ENCODE measurements around the gene VIPAS39.

VIPAS39 gene

GRCh38 chr14:77406086-77406485 is 51.3 kb downstream of the VIPAS39 start:
- DNase-seq (ENCODE audit: low read depth): no peak

- no peak for DNase-seq (ENCODE audit: low read depth)
These were observed 53.6 kb downstream of the VIPAS39 start for GRCh38 chr14:77403768-77404167.

DNA sequence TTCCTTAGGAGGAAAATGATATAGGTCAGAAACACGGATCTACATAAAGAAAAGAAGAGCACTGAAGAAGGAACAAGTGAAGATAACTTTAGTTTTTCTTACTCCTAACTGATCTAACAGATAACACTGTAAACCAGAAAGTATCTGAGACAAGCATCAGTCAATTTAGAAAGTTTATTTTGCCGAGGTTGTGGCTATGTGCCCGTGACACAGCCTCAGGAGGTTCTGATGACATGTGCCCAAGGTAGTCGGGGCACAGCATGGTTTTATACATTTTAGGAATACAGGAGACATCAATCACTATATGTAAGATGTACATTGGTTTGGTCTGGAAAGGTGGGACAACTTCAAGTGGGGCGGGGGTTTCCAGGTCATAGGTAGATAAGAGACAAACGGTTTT is 57.2 kb downstream of the VIPAS39 start:
- DNase-seq (ENCODE audit: low read depth): no peak

- DNase-seq (ENCODE audit: low read depth): no peak
These were observed 67.2 kb downstream of the VIPAS39 start for GRCh38 chr14:77390188-77390587.

GRCh38 chr14:77378701-77379100 is 78.7 kb downstream of the VIPAS39 start:
- DNase-seq (ENCODE audit: low read depth): no peak

DNA sequence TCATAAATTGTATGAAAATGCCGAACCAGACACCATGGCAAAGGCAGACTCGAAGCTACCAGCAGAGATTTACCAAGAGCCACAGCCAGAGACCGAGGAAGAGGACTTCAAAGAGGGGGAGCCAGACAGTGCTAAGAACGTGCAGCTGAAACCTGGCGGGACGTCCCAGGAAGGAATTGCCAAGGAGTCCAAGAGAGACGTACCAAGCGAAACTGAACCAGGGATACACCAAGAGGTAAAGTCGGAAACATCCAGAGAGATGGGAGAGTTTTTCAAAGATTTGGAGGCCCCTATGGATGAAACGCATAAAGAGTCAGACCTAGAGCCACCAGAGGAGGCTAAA is 79.9 kb downstream of the VIPAS39 start:
- DNase-seq (ENCODE audit: low read depth): no peak

DNA sequence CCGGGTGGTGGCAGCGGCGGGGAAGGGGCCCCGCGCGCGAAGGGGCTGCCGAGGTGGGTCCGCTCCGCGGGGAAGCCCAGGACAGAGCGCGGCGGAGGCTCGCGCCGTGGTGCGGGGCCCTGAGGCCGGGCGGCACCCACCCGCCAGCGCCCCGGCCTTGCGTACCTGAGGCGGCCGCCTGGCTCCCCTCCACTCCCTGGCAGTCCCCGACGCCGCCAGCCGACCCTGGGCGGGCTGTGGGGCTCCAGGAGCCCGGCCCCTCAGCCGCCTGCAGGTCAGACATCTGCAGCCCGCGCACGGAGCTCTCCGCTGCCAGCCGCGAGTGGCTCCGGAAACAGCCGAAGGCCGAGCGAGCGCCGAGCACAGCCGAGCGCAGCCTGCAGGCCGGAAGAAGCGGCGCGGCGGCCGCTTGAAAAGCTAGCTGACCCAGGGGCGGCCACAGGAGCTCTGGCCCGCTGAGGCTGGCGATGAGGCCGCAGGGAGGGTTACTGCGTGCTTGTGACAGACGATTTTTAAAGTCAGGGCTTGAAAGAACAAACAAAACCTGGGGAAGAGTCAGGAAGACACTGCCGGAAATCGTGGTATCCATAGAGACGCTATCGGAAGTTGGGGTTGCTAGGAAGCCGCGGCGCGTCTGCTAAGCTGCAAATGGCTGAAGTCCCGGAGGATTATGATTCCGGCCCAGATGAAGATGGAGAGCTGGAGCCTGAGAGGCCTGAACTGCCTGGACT is 80.5 kb downstream of the VIPAS39 start, which contains the start of the genes SAMD15 and TMED8:
Gene SAMD15, plus strand, starts transcription at position 609 of the 731 bp plus-strand sequence. Its CDS starts 40 bp downstream, at position 649.
Gene TMED8, minus strand, starts transcription at position 324 of the 731 bp plus-strand sequence. Its CDS starts 41 bp downstream, at position 283.
- DNase-seq (ENCODE audit: low read depth): peak; percentile 75
